ENCODE results near the gene CEMIP. TPM values are rescaled to one million over a fixed set of nuclear protein-coding genes. Genes with fewer than 3 reads are reported as not detected.

CEMIP gene
- total RNA-seq, 4 donors from 2014 or later: 3.4 to 9.7 (median 4.9) TPM

DNA sequence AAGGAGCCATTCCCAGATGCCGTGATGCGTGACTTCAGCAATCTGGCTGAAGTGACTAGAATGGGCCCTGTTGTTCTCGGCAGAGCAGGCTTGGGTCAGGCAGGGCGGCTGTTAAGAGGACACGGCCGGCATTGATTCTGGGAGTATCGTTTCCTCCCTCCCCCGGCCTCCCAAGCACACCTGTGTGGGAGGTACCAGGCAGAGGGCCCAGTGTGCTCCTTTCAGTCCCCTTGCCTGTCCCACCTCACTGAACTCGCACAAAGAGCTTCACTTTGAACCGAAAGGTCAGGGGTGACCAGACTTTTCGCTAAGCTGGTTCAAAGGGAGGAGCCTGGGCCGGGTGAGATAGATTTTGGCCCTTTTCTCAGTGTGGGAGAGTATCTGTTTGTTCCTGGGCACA lies 92.7 kb downstream of the CEMIP start:
- 87 to 92% methylated on average over 12 of the region's 12 CpGs for WGBS, 2 donors

DNA sequence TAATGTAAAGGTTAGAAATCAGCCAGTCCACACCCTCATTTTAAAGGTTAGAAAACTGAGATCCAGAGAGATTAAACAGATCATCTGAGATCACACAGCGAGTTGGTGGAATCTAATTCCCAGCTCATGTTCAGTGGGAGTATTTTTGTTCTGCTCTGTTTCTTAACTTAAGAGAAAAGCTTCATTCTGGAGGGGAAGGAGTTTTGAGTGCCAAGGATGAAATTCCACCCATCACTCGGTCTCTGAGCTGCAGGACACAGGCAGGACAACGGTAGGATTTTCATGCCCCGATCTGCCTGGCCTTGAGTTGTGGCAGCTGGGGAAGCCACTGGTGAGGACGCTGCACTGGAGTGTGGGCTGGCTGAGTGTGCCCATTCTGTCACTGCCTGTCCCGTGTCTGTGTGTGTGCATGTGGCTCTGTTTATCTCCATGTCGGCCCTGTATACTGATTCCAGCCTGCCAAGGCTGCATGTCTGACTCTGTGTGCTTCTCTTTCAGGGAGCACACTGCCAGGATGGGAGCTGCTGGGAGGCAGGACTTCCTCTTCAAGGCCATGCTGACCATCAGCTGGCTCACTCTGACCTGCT lies 94.3 kb downstream of the CEMIP start:
- WGBS, 2 donors: 57 to 71% methylated on average over 7 of the region's 7 CpGs
- no peak for DNase-seq (ENCODE audit: low spot score in 2 of 2)
- H3K4me3 ChIP-seq (ENCODE audit: low read depth, poor library complexity, severe bottlenecking): no peak overlapping the region
- TF ChIP-seq, protein P1, sequence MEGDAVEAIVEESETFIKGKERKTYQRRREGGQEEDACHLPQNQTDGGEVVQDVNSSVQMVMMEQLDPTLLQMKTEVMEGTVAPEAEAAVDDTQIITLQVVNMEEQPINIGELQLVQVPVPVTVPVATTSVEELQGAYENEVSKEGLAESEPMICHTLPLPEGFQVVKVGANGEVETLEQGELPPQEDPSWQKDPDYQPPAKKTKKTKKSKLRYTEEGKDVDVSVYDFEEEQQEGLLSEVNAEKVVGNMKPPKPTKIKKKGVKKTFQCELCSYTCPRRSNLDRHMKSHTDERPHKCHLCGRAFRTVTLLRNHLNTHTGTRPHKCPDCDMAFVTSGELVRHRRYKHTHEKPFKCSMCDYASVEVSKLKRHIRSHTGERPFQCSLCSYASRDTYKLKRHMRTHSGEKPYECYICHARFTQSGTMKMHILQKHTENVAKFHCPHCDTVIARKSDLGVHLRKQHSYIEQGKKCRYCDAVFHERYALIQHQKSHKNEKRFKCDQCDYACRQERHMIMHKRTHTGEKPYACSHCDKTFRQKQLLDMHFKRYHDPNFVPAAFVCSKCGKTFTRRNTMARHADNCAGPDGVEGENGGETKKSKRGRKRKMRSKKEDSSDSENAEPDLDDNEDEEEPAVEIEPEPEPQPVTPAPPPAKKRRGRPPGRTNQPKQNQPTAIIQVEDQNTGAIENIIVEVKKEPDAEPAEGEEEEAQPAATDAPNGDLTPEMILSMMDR (IDR thresholded peaks at IDR 0.05): no peak
- intact Hi-C loops (cut with DNase I; ENCODE audit: low total_unique reads): no loop called here

More for the DNA sequence above, 92.7 kb downstream of the CEMIP start:
- TF ChIP-seq, protein P1 (IDR thresholded peaks at IDR 0.05): no peak
- TF ChIP-seq POLR2A (IDR thresholded peaks at IDR 0.05): no peak
- no peak for DNase-seq (ENCODE audit: low spot score in 2 of 2)
- intact Hi-C loops (cut with DNase I; ENCODE audit: low total_unique reads): no loop called here
- H3K4me3 ChIP-seq (ENCODE audit: low read depth, poor library complexity, severe bottlenecking): no peak overlapping the region

DNA sequence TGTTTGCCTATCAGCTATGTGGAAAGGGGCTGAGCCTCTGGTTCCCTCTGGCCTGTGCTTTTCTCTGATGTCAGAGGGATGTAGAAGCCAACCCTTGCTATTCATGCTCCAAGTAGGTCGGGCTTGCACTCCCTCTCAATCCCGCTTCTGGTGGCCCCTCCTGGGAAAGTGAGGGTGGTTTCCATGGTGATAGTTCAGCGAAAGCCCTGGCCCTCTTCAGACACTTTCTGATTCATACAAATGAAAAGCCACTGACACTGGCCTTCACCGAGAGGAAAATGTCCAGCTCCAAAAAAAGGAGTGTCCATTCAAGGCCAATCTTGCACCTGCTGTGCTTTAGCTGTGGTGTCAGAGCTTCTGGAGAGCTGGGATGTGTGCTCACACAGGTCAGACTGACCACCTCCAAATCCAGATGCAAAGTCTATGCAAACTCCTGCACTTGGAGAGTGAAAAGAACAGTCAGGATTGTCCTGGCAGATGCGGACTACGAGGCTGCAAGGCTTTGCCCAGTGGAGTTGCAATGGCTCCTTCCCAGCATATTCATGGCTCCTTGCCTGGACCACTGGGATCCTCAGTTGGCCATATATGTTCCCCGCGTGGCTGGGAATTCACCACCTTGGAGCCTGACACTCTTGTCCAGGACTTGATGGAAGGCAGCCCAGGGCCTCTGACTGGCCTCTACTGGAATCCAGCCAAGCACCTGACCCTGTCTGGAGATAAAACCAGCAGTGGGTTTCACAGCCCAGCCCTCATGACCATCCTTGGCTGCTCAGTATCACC lies 96.6 kb downstream of the CEMIP start:
- WGBS, 2 donors: 52 to 54% methylated on average over 8 of the region's 8 CpGs
- H3K4me3 ChIP-seq (ENCODE audit: low read depth, poor library complexity, severe bottlenecking): no peak overlapping the region
- TF ChIP-seq POLR2A (IDR thresholded peaks at IDR 0.05): no peak
- TF ChIP-seq, protein P1 (IDR thresholded peaks at IDR 0.05): no peak
- intact Hi-C loops (cut with DNase I; ENCODE audit: low total_unique reads): no loop called here
- DNase-seq (ENCODE audit: low spot score in 2 of 2): no peak

DNA sequence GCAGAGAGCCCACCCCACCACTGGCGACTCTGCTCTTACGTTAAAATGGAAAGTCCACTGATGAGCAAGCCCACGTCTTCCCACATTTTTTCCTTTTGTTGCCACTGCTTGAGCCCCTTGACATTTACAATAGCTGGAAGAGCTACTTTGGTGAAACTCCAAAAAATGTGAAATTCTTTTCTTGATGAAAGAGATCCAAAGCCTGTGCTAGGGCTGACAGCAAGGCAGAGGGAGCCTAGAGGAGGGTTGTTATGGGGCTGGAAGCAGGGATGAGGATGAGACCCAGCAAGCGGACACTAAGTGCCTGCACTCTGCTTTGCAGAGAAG lies 97.1 kb downstream of the CEMIP start:
- TF ChIP-seq POLR2A (IDR thresholded peaks at IDR 0.05): no peak
- TF ChIP-seq, protein P1 (IDR thresholded peaks at IDR 0.05): no peak
- DNase-seq (ENCODE audit: low spot score in 2 of 2): no peak
- intact Hi-C loops (cut with DNase I; ENCODE audit: low total_unique reads): no loop called here
- no peak overlapping the region for H3K4me3 ChIP-seq (ENCODE audit: low read depth, poor library complexity, severe bottlenecking)
- WGBS, 2 donors: 86 to 87% methylated on average over 4 of the region's 4 CpGs

DNA sequence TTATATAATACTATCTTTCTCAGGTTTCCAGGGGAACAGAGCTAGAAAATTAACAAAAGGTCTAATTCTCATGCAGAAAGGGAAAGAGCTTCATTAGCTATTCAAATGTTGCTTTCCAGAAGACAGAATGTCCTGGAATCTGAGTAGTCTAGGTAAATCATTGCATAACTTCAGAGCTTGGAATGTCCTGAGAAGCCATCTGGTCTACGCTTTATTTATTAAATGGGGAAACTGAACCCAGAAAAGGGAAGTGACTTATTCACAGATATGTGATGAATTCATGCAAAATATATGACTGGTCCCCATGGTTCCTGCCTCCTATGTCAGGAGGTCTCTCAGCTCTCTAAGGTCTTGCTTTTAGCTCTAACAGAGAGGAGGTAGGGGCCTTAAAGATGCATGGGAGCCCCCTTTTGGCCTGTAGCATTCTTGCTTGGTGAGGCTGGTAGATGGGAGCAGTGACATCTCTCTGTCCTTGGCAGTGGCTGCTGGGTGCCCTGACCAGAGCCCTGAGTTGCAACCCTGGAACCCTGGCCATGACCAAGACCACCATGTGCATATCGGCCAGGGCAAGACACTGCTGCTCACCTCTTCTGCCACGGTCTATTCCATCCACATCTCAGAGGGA lies 99.2 kb downstream of the CEMIP start:
- 85 to 92% methylated on average over 3 of the region's 3 CpGs for WGBS, 2 donors
- no peak overlapping the region for H3K4me3 ChIP-seq (ENCODE audit: low read depth, poor library complexity, severe bottlenecking)
- DNase-seq (ENCODE audit: low spot score in 2 of 2): no peak
- intact Hi-C loops (cut with DNase I; ENCODE audit: low total_unique reads): no loop called here
- TF ChIP-seq POLR2A (IDR thresholded peaks at IDR 0.05): no peak
- TF ChIP-seq, protein P1 (IDR thresholded peaks at IDR 0.05): no peak

All from lower leg skin (tissue), 4 donors.